Kidney (tissue), 14 donors: ENCODE results near the gene P4HB. TPM values are rescaled to one million over a fixed set of nuclear protein-coding genes. Genes with fewer than 3 reads are reported as not detected.

Source experiments
- DNase-seq, 5 donors: peaks; one replicate each; pipeline ENCODE4 v3.0.0-alpha.2; 2013 to 2020
- FAIRE-seq: peaks from 2 replicates; lab custom pipeline; 2012; peaks lifted over from hg19 to GRCh38; lab: Jason Lieb, UNC
- H3K27ac ChIP-seq, 2 donors: one replicate each; pipeline ENCODE4 v1.7.0; 2013; ENCODE audit warnings: low read depth in 2 of 2, low read length in 2 of 2, inconsistent platforms in 1 of 2
- H3K27me3 ChIP-seq: one replicate; pipeline ENCODE4 v1.7.1; 2013; ENCODE audit warnings: low read length, inconsistent platforms; ENCODE audit not compliant: control insufficient read depth, insufficient read depth
- H3K36me3 ChIP-seq, 3 donors: one replicate each; pipeline versions ENCODE4 v1.7.0 to v1.7.1; 2013; ENCODE audit warnings: low read length in 3 of 3, control low read depth in 1 of 3, inconsistent platforms in 1 of 3; ENCODE audit not compliant: insufficient read depth in 3 of 3, control insufficient read depth in 2 of 3
- H3K4me1 ChIP-seq, 3 donors: one replicate each; pipeline versions ENCODE4 v1.7.0 to v1.7.1; 2013; ENCODE audit warnings: low read length in 3 of 3, inconsistent platforms in 1 of 3, low read depth in 1 of 3; ENCODE audit not compliant: control insufficient read depth in 2 of 3, insufficient read depth in 2 of 3
- H3K4me3 ChIP-seq, 3 donors: one replicate each; pipeline versions ENCODE4 v1.7.0 to v1.8.1; 2013; ENCODE audit warnings: low read length in 3 of 3, control low read depth in 1 of 3, inconsistent platforms in 1 of 3
- H3K9ac ChIP-seq, 3 donors: one replicate each; pipeline versions ENCODE4 v1.7.0 to v1.7.1; 2013; ENCODE audit warnings: low read length in 3 of 3, control low read depth in 1 of 3, inconsistent platforms in 1 of 3
- H3K9me3 ChIP-seq, 3 donors: one replicate each; pipeline versions ENCODE4 v1.7.0 to v1.7.1; 2013; ENCODE audit warnings: low read length in 3 of 3, control low read depth in 1 of 3, inconsistent platforms in 1 of 3; ENCODE audit not compliant: control insufficient read depth in 2 of 3, insufficient read depth in 1 of 3
- intact Hi-C: fragments of 100-400 bp; cut with DNase I; formaldehyde crosslinking; loops from one replicate; pipeline ENCODE4 v1.11.1; 2022
- polyA plus RNA-seq: library from polyadenylated mRNA; stranded (reverse); fragments of 350-450 nt; fragmentation: Illumina TruSeq; extraction: RNeasy Lipid Tissue Mini Kit (QIAGEN cat#74804); gene quantifications from one replicate; pipeline ENCODE4 v1.2.3, GENCODE V29; 2014; ENCODE audit warnings: low read depth, low replicate concordance; ENCODE audit not compliant: insufficient read depth
- total RNA-seq: library from RNA; stranded (reverse); fragmentation: NEBNext Ultra II Directional; extraction: Animal tissue kit (Norgen Biotek cat#: 25700); gene quantifications from one replicate; pipeline ENCODE4 v1.2.1, GENCODE V29; 2021
- TF ChIP-seq, protein P1 (sequence below): IDR thresholded peaks from 3 replicates; pipeline ENCODE4 v1.5.1; 2012; ENCODE audit warnings: mild to moderate bottlenecking, moderate library complexity, borderline replicate concordance; ENCODE audit not compliant: insufficient read depth; ENCODE audit errors: extremely low read depth
- donor health status: control.
- donor health status: control.
- donor health status: control.
- donor health status: control.
- donor health status: control.
- donor health status: DM: yes; HTN: yes; CAD: no.
- donor health status: Normal renal cell carcinoma (clear cell type).

Gene P4HB
- total and polyA plus RNA-seq, 2 donors from 2014 or later, result 411 to 482 TPM

GRCh38 chr17:81868674-81869220 is 8.4 kb upstream of the P4HB start:
- H3K27ac ChIP-seq, result peak overlapping the region in 1 of 2 donors; percentile 51
- intact Hi-C loops, result no loop called here
- DNase-seq (peak in 3 of 5 donors; percentile 26 to 88 (median 80)), FAIRE-seq (no peak)
- H3K4me1 ChIP-seq, result peaks cover 0 to 41% (median 35%) of the 10 kb centered on the region in 3 donors
- H3K9me3 ChIP-seq, result no peaks in the 10 kb centered on the region
- TF ChIP-seq, protein P1, sequence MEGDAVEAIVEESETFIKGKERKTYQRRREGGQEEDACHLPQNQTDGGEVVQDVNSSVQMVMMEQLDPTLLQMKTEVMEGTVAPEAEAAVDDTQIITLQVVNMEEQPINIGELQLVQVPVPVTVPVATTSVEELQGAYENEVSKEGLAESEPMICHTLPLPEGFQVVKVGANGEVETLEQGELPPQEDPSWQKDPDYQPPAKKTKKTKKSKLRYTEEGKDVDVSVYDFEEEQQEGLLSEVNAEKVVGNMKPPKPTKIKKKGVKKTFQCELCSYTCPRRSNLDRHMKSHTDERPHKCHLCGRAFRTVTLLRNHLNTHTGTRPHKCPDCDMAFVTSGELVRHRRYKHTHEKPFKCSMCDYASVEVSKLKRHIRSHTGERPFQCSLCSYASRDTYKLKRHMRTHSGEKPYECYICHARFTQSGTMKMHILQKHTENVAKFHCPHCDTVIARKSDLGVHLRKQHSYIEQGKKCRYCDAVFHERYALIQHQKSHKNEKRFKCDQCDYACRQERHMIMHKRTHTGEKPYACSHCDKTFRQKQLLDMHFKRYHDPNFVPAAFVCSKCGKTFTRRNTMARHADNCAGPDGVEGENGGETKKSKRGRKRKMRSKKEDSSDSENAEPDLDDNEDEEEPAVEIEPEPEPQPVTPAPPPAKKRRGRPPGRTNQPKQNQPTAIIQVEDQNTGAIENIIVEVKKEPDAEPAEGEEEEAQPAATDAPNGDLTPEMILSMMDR, result no peak
- peaks cover 0 to 10% (median 0%) of the 10 kb centered on the region in 3 donors for H3K36me3 ChIP-seq
- no peak overlapping the region for H3K4me3 ChIP-seq
- no peak overlapping the region for H3K9ac ChIP-seq
- H3K27me3 ChIP-seq, result no peaks in the 10 kb centered on the region

- no peak overlapping the region for H3K4me3 ChIP-seq
- H3K9ac ChIP-seq, result no peak overlapping the region
- FAIRE-seq (no peak), DNase-seq (peak in 2 of 5 donors; percentile 65 to 77)
- no peaks in the 10 kb centered on the region for H3K27me3 ChIP-seq
- peak overlapping the region; percentile 51 to 56 for H3K27ac ChIP-seq
- H3K4me1 ChIP-seq, result peaks cover 0 to 44% (median 35%) of the 10 kb centered on the region in 3 donors
- intact Hi-C loops, result no loop called here
- H3K9me3 ChIP-seq, result no peaks in the 10 kb centered on the region
- peaks cover 0 to 10% (median 0%) of the 10 kb centered on the region in 3 donors for H3K36me3 ChIP-seq
- TF ChIP-seq, protein P1, result no peak
These were observed 7.8 kb upstream of the P4HB start for GRCh38 chr17:81867991-81868673.

DNA sequence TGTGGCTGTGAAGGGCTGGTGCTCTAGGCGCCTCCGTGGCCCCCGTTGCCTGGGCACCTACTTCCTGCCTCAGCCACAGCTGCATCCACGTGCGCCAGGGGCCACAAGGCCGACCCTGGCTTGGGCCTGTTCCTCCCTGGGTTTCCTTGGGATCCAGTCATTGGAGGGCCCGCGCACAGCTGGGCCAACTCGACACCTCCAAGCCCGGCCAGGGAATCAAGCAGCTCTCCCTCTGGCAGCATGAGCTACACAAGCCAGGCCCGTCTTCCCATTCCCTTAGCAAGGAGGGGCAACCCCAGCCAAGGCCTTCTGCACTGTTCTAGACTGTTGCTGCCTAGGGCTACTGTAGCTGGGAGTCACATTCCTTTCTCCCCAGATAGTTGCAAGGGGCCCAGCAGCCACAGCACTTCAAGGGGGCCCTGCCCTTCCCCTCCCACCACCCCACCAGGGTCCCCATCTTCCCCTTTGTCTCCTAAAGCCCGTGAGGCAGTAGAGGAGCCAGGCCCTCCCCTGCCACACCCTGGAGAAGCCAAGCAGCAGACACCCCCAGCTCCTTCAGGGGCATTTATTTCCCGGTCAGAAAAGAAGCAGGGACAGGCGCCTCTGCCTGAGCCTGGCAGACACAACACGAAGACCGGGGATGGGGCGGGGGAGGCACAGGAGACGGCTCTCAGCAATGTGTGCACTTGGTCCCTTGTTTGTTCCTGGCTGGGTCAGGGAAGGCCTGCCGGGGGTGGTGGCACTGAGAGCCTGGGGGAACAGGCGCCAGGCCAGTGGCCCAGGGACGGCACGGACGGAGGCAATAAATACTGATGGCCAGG is 7.0 kb upstream of the P4HB start:
- H3K9ac ChIP-seq, result peak overlapping the region in 1 of 3 donors; percentile 12
- H3K27ac ChIP-seq, result peak overlapping the region; percentile 51 to 56
- no peaks in the 10 kb centered on the region for H3K27me3 ChIP-seq
- TF ChIP-seq, protein P1, result no peak
- intact Hi-C loops, result no loop called here
- peaks cover 0 to 10% (median 0%) of the 10 kb centered on the region in 3 donors for H3K36me3 ChIP-seq
- no peak overlapping the region for H3K4me3 ChIP-seq
- no peaks in the 10 kb centered on the region for H3K9me3 ChIP-seq
- FAIRE-seq, result no peak
- peak in 2 of 5 donors; percentile 60 to 81 for DNase-seq
- H3K4me1 ChIP-seq, result peaks cover 0 to 45% (median 35%) of the 10 kb centered on the region in 3 donors
